ENCODE data around the gene DOCK1.
"Not testable (repeated sequence)": the region's sequence is repeated elsewhere in the genome, so short reads cannot be mapped to it uniquely, and the experiment has no call there.

DOCK1 gene

DNA sequence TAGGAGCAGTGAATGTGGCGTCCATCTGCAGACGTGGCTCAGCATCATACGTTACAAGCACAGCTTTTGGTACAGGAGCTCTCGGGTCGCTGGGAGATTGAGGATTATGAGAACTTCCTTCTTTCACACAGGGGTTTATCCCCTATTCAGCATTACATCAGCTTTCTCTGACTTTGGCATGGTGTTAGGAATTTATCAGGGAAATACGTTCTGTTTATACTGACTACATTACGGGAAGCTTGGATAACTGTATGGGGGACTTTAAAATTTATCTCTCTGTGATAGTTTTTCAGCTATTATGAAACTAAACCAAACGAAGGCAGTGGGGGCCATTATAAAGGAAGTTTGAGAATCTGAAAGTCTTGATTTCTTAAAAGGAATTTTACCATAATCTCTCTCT, 401.3 kb downstream of the DOCK1 start:
- Histone ChIP-seq H3F3A (ENCODE audit: low read depth) (no peaks in the 10 kb centered on the region), H3K4me1 (ENCODE audit: insufficient read depth, low read length, poor library complexity, severe bottlenecking) (no peaks in the 10 kb centered on the region), H3K79me2 (ENCODE audit: insufficient read depth, low read length) (no peaks in the 10 kb centered on the region), H2AFZ (ENCODE audit: low read length) (no peak overlapping the region), H3K9ac (ENCODE audit: low read depth, low read length, poor library complexity, severe bottlenecking) (no peak overlapping the region), H3K36me3 (ENCODE audit: insufficient read depth, low read length) (no peaks in the 10 kb centered on the region), H3K4me2 (ENCODE audit: low read depth, low read length, poor library complexity, severe bottlenecking) (no peak overlapping the region), H3K9me3 (ENCODE audit: insufficient read depth, low read depth, low read length) (no peaks in the 10 kb centered on the region), H3K27me3 (ENCODE audit: insufficient read depth, low read length, poor library complexity, severe bottlenecking) (no peaks in the 10 kb centered on the region), H3K4me3 (ENCODE audit: low read length, poor library complexity, severe bottlenecking) (no peak overlapping the region), H4K20me1 (ENCODE audit: insufficient read depth, low read length, poor library complexity, severe bottlenecking) (no peaks in the 10 kb centered on the region), H3K9me2 (replicated peaks; ENCODE audit: low read depth, low read length) (no peaks in the 10 kb centered on the region)
- TF ChIP-seq, protein P1, sequence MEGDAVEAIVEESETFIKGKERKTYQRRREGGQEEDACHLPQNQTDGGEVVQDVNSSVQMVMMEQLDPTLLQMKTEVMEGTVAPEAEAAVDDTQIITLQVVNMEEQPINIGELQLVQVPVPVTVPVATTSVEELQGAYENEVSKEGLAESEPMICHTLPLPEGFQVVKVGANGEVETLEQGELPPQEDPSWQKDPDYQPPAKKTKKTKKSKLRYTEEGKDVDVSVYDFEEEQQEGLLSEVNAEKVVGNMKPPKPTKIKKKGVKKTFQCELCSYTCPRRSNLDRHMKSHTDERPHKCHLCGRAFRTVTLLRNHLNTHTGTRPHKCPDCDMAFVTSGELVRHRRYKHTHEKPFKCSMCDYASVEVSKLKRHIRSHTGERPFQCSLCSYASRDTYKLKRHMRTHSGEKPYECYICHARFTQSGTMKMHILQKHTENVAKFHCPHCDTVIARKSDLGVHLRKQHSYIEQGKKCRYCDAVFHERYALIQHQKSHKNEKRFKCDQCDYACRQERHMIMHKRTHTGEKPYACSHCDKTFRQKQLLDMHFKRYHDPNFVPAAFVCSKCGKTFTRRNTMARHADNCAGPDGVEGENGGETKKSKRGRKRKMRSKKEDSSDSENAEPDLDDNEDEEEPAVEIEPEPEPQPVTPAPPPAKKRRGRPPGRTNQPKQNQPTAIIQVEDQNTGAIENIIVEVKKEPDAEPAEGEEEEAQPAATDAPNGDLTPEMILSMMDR (conservative IDR thresholded peaks at IDR 0.05; ENCODE audit: low read length): no peak
- no peak for TF ChIP-seq EZH2phosphoT487 (IDR thresholded peaks at IDR 0.05; ENCODE audit: borderline replicate concordance)

DNA sequence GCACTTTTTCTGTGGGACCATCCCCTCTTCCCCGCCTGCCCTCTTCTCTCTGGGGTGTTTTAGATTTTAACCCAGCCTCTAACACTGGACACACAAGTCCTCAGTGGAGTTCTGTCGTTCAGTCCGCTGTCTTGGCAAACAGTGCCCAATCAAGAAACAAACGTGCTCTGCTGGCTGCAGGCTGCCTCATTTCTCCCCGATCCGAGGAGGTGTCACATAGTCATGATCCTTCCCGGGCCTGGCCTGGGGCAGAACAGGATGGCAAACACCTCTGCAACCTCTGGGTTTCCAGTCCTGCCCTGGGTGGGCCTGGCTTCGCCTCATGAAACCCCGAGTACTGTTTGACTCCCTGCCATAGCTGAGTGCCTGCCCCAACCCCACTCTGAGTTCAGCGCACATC, 402.1 kb downstream of the DOCK1 start:
- H3K4me3 ChIP-seq (ENCODE audit: low read length, poor library complexity, severe bottlenecking): no peak overlapping the region
- TF ChIP-seq EZH2phosphoT487 (IDR thresholded peaks at IDR 0.05; ENCODE audit: borderline replicate concordance): no peak
- TF ChIP-seq, protein P1 (conservative IDR thresholded peaks at IDR 0.05; ENCODE audit: low read length): no peak
- no peak overlapping the region for H2AFZ ChIP-seq (ENCODE audit: low read length)

DNA sequence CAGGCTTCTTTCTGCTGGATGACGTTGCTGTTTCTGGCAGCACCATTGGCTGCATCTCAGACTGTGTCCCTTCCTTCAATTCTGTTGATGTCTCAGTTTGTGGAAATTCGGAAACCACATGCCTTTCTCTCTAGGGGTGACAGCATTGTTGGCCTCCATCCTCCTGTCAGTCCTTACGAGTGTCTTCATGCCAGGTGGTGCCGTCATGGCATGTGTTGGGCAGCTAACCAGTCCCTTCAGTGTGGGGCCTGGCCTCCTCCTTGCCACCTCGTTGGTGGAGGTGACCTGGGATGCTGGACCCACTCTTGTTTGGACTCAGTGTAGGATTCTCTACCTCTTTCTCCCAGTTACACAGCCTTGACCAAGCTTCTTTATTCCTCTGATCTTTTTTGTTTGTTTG, 402.8 kb downstream of the DOCK1 start:
- Histone ChIP-seq H3K79me2 (ENCODE audit: insufficient read depth, low read length) (no peaks in the 10 kb centered on the region), H2AFZ (ENCODE audit: low read length) (no peak overlapping the region), H3K4me3 (ENCODE audit: low read length, poor library complexity, severe bottlenecking) (no peak overlapping the region), H4K20me1 (ENCODE audit: insufficient read depth, low read length, poor library complexity, severe bottlenecking) (no peaks in the 10 kb centered on the region), H3K9me3 (ENCODE audit: insufficient read depth, low read depth, low read length) (0 out of 2 replicates have a peak, but pooled peaks cover 3% of the 10 kb centered on the region), H3F3A (ENCODE audit: low read depth) (no peaks in the 10 kb centered on the region), H3K36me3 (ENCODE audit: insufficient read depth, low read length) (no peaks in the 10 kb centered on the region), H3K4me2 (ENCODE audit: low read depth, low read length, poor library complexity, severe bottlenecking) (no peak overlapping the region), H3K27me3 (ENCODE audit: insufficient read depth, low read length, poor library complexity, severe bottlenecking) (no peaks in the 10 kb centered on the region), H3K9me2 (replicated peaks; ENCODE audit: low read depth, low read length) (no peaks in the 10 kb centered on the region), H3K9ac (ENCODE audit: low read depth, low read length, poor library complexity, severe bottlenecking) (no peak overlapping the region), H3K4me1 (ENCODE audit: insufficient read depth, low read length, poor library complexity, severe bottlenecking) (no peaks in the 10 kb centered on the region)
- TF ChIP-seq EZH2phosphoT487 (IDR thresholded peaks at IDR 0.05; ENCODE audit: borderline replicate concordance): no peak

More for the DNA sequence above, 402.1 kb downstream of the DOCK1 start:
- H3K4me2 ChIP-seq (ENCODE audit: low read depth, low read length, poor library complexity, severe bottlenecking): no peak overlapping the region
- 0 out of 2 replicates have a peak, but pooled peaks cover 3% of the 10 kb centered on the region for H3K9me3 ChIP-seq (ENCODE audit: insufficient read depth, low read depth, low read length)
- no peaks in the 10 kb centered on the region for H3K9me2 ChIP-seq (replicated peaks; ENCODE audit: low read depth, low read length)
- no peaks in the 10 kb centered on the region for H3K4me1 ChIP-seq (ENCODE audit: insufficient read depth, low read length, poor library complexity, severe bottlenecking)
- no peak overlapping the region for H3K9ac ChIP-seq (ENCODE audit: low read depth, low read length, poor library complexity, severe bottlenecking)
- no peaks in the 10 kb centered on the region for H4K20me1 ChIP-seq (ENCODE audit: insufficient read depth, low read length, poor library complexity, severe bottlenecking)
- H3F3A ChIP-seq (ENCODE audit: low read depth): no peaks in the 10 kb centered on the region
- H3K79me2 ChIP-seq (ENCODE audit: insufficient read depth, low read length): no peaks in the 10 kb centered on the region
- H3K27me3 ChIP-seq (ENCODE audit: insufficient read depth, low read length, poor library complexity, severe bottlenecking): no peaks in the 10 kb centered on the region
- H3K36me3 ChIP-seq (ENCODE audit: insufficient read depth, low read length): no peaks in the 10 kb centered on the region

DNA sequence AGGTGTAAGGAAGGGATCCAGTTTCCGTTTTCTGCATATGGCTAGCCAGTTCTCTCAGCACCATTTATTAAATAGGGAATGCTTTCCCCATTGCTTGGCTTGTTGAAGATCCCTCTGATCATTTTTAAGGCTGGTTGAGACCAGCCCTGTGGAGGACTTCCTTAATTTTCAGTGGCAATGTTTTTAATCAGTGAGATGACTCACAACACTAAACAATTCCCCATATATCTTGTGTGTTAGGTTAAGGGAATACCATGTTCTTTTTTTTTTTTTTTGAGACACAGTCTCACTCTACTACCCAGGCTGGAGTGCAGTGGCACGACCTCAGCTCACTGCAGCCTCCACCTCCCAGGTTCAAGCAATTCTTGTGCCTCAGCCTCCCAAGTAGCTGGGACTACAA, 404.4 kb downstream of the DOCK1 start:
- H3K4me3 ChIP-seq (ENCODE audit: low read length, poor library complexity, severe bottlenecking); H3K36me3 ChIP-seq (ENCODE audit: insufficient read depth, low read length); H3K9me2 ChIP-seq (replicated peaks; ENCODE audit: low read depth, low read length); H3K9me3 ChIP-seq (ENCODE audit: insufficient read depth, low read depth, low read length); H3K9ac ChIP-seq (ENCODE audit: low read depth, low read length, poor library complexity, severe bottlenecking); H2AFZ ChIP-seq (ENCODE audit: low read length); H3K4me1 ChIP-seq (ENCODE audit: insufficient read depth, low read length, poor library complexity, severe bottlenecking); H3K79me2 ChIP-seq (ENCODE audit: insufficient read depth, low read length); H3F3A ChIP-seq (ENCODE audit: low read depth); H4K20me1 ChIP-seq (ENCODE audit: insufficient read depth, low read length, poor library complexity, severe bottlenecking); H3K27me3 ChIP-seq (ENCODE audit: insufficient read depth, low read length, poor library complexity, severe bottlenecking); H3K4me2 ChIP-seq (ENCODE audit: low read depth, low read length, poor library complexity, severe bottlenecking): not testable (repeated sequence)
